Testis (tissue), 2 donors: ENCODE data around the gene PTPN11.

Experiments used
- CTCF ChIP-seq, 3 experiments: fragments of 450-650 bp in 2 of 3; fragments of 200-600 bp in 1 of 3; sonication (generic) in 1 of 3; IDR thresholded peaks; one replicate each; pipeline ENCODE4 v1.5.1; 2016 to 2019; ENCODE audit warnings: antibody characterized with exemption in 3 of 3, mild to moderate bottlenecking in 2 of 3, moderate library complexity in 1 of 3
- POLR2A ChIP-seq: fragments of 450-650 bp; IDR thresholded peaks from one replicate; pipeline ENCODE4 v1.6.1; 2017; ENCODE audit warnings: antibody characterized with exemption, mild to moderate bottlenecking, moderate library complexity

- TF ChIP-seq POLR2A: no peak
- TF ChIP-seq CTCF (IDR thresholded peaks at IDR 0.05): no peak
Observed at GRCh38 chr12:112458330-112458729, 39.6 kb downstream of the PTPN11 start.
